ENCODE measurements around the gene PTPRA. TPM values are rescaled to one million over a fixed set of nuclear protein-coding genes. Genes with fewer than 3 reads are reported as not detected.
"Not testable (repeated sequence)": the region's sequence is repeated elsewhere in the genome, so short reads cannot be mapped to it uniquely, and the experiment has no call there.

The PTPRA gene
- 135 TPM for total RNA-seq

DNA sequence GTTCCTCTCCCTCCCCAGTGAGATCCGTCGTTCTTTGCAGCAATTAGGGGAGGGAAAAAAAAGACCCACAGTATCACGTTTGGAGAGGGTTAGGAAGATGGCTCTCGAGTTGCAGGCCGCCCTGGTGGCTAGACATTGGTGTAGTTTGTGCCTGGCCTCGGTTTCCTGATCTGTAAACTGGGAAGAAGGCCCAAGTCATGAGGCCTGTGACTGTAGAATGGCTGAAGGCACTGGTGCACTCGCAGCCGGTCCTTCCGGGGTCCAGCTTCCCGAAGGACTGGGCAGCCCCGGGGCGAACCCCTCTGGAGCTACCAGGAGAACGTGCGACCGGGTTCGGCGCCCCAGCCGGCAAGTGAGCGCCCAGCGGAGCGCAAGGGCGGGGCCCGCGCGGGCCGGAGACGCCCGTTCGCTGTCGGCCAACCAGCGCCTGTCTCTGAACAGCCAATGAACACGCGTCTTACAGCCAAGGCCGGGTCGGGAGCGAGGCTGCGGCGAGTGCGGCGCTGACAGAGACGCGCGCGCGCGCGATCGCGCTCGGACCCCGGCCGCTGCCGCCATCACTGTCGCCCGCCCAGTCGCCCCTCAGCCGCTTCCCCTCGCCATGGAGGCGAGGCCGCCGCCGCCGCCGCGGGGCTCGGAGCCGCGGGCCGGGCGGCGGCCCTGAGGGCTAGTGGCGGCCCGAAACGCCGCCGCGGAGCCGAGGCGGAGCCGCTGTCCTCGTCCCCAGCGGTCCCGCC lies at the start of gene PTPRA:
Gene PTPRA (plus strand): TSS at position 472 of the 737 bp plus-strand sequence. CDS start 90,797 bp downstream, outside the sequence.
- FAIRE-seq = no peak
- peak; percentile 93 to 96 for DNase-seq (ENCODE audit: low spot score in 2 of 2)

- no peak for FAIRE-seq
- DNase-seq (ENCODE audit: low spot score in 2 of 2) = no peak
These were observed 47.5 kb upstream of the PTPRA start for GRCh38 chr20:2825761-2826160.

DNA sequence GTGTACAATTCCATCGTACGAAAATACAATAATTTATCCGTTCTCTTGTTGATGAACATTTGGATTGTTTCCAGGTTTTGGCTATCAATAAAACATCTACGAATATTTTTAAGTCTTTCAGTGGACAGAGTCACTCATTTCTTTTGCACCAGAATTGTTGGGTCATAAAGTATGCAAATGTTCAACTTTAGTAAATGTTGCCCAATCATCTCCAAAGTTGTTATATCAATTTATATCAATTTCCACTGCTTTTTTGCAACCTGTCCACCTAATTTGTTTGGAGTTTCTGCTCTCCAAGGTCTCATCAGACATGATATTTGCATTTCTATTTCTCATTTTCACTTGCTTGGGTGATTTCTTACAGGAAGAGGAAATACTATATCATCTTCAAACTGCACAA lies 46.6 kb upstream of the PTPRA start:
- FAIRE-seq (no peak), DNase-seq (ENCODE audit: low spot score in 2 of 2) (no peak)

DNA sequence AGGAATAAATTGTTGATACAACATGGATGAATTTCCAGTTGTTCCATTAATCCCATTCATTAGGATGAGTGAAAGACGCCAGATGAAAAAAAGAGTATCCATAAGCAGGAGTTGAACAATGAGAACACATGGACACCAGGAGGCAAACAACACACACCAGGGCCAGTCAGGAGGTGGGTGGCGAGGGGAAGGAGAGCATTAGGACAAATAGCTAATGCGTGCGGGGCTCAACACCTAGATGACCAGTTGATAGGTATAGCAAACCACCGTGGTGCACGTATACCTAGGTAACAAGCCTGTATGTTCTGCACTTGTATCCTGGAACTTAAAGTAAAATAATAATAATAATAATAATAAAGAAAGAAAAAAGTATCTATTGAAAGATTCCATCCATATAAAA lies 43.9 kb upstream of the PTPRA start:
- no peak for FAIRE-seq

DNA sequence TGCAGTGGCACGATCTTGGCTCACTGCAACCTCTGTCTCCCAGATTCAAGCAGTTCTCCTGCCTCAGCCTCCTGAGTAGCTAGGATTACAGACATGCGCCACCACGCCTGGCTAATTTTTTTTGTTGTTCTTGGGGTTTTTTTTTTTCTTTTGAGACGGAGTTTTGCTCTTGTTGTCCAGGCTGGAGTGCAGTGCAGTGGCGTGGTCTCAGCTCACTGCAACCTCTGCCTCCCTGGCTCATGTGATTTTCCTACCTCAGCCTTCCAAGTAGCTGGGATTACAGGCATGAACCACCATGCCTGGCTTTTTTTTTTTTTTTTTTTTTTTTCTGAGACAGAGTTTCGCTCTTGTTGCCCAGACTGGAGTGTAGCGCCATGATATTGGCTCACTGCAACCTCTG lies 42.1 kb upstream of the PTPRA start:
- FAIRE-seq = not testable (repeated sequence)

More for the DNA sequence above, 43.9 kb upstream of the PTPRA start:
- DNase-seq (ENCODE audit: low spot score in 2 of 2) = no peak

GRCh38 chr20:2833761-2834160 lies 39.5 kb upstream of the PTPRA start:
- FAIRE-seq = no peak
- no peak for DNase-seq (ENCODE audit: low spot score in 2 of 2)

More for the DNA sequence above, 42.1 kb upstream of the PTPRA start:
- DNase-seq (ENCODE audit: low spot score in 2 of 2) = not testable (repeated sequence)

DNA sequence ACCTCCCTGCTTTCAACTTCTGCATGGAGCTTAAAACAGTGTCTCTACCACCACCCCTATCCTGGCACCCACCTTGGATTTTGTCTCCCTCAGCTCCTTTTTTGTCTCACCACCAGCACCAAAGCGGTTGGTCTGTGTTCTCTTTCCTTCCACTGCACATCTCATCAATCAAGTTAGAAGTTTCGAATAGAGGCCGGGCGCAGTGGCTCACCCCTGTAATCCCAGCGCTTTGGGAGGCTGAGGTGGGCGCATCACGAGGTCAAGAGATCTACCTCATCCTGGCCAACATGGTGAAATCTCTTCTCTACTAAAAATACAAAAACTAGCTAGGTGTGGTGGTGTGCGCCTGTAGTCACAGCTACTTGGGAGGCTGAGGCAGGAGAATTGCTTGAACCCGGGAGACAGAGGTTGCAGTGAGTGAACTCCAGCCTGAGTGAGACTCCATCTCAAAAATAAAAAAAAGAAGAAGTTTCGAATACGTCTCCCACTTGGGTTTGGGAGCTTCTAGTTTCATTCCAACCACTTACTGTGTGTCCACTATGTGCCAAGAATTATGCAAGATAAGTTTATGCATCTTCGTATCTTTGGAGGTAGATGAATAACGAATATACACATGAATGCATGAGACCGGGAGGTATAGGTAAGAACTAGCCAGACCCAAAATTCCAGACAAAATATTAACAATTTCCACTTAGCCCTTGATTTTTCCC lies 38.7 kb upstream of the PTPRA start:
- DNase-seq (ENCODE audit: low spot score in 2 of 2) (no peak), FAIRE-seq (no peak)

DNA sequence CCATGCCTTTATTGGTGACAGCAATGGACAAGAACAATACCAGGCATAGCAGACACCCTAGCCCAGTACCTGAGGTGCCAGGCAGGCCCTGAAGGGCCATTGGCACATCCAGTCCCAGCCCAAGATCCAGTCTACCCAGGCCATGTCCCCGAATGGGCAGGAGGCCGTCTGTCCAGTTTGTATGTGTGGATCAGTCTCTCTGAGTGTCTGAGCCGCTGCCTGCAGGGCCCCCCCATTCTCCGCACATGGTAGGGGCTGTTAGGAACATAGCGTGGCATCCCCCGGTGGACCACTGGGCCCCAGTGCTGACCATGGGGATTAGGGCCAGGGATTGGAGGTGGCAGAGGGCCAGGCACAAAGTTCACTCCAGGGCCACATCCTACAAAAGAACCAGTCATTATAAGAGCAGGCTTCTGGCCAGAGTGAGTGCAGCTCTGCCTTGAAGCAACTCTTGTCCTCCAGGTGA lies 37.9 kb upstream of the PTPRA start:
- no peak for FAIRE-seq
- DNase-seq (ENCODE audit: low spot score in 2 of 2) = no peak

GRCh38 chr20:2836035-2836434 lies 37.2 kb upstream of the PTPRA start:
- DNase-seq (ENCODE audit: low spot score in 2 of 2) (no peak), FAIRE-seq (no peak)

GRCh38 chr20:2837221-2837960 lies 35.9 kb upstream of the PTPRA start:
- FAIRE-seq = no peak

GRCh38 chr20:2838170-2838797 lies 35.0 kb upstream of the PTPRA start:
- FAIRE-seq (no peak), DNase-seq (ENCODE audit: low spot score in 2 of 2) (no peak)

More at GRCh38 chr20:2837221-2837960, 35.9 kb upstream of the PTPRA start:
- DNase-seq (ENCODE audit: low spot score in 2 of 2) = no peak

DNA sequence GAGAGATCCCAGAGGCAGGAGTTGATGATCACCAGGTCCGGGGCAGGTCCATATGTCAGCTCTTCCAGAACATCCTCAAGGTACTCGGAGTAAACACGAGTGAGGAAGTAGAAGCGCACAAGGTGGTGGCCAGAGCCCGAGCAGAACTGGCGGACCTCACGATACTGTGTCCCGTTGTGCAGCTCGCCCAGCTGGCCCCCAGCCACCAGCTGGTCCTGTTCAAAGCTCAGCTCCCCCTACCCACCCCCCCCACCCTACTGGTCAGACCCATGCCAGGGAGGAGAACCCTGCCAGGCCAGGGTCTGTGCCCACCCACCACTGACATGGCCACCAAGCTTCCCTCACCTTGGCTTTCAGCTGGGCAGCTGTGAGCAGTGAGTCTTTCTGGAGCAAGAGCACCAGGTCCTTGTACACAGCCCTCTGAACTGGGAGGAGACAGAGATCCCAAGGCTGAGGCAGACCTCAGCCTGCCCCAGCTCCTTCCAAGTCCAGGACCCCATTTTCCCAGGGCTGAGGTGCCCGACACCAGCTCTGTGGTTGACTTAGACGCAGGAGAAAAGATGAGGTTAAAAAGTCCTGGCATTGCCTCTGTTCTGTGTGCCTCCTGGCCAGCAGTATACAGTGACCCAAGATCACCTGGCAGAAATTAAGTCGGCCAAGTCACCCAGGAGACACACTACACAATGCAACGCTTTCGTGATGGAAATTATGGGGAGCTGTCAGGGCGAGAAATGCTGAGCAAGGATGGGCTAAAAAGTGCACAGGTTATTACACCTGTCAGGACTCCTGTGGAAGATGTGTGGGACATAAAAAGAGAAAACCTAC lies 34.2 kb upstream of the PTPRA start:
- peak in 1 of 2 donors; percentile 7 for DNase-seq (ENCODE audit: low spot score in 2 of 2)
- no peak for FAIRE-seq

DNA sequence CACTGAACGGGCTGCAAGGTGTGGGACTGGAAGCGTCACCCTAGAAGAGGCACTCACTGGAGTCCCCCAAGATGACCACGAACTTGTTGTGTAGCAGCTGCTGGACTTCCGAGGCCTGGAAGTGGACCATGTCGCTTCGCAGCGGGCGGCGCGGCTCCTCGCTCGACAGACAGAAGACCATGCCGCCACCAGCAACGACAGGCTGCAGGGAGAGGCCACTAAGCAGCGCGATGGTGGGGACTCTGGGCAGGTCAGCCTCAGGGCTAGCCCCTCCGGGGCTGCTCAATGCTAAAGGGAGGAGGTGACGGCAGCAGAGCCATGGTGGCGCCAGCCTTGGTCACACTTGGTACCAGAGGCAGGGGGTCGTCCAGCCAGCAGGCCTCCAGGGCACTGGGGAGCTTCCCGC lies 33.5 kb upstream of the PTPRA start:
- FAIRE-seq = no peak
- DNase-seq (ENCODE audit: low spot score in 2 of 2) = peak in 1 of 2 donors; percentile 22

- FAIRE-seq = no peak
These were observed 32.9 kb upstream of the PTPRA start, which contains the start of the genes PCED1A and VPS16 for GRCh38 chr20:2840138-2840966. Gene PCED1A, minus strand, starts transcription at chr20:2840655. Its CDS starts 743 bp downstream, at chr20:2839912. Gene VPS16, plus strand, starts transcription at chr20:2840745. Its CDS starts 30 bp downstream, at chr20:2840775.

GRCh38 chr20:2840967-2841531 lies 32.2 kb upstream of the PTPRA start:
- peak in 1 of 2 donors; percentile 62 for DNase-seq (ENCODE audit: low spot score in 2 of 2)

More at GRCh38 chr20:2840138-2840966, 32.9 kb upstream of the PTPRA start, which contains the start of the genes PCED1A and VPS16:
- DNase-seq (ENCODE audit: low spot score in 2 of 2) = peak; percentile 98 to 99

DNA sequence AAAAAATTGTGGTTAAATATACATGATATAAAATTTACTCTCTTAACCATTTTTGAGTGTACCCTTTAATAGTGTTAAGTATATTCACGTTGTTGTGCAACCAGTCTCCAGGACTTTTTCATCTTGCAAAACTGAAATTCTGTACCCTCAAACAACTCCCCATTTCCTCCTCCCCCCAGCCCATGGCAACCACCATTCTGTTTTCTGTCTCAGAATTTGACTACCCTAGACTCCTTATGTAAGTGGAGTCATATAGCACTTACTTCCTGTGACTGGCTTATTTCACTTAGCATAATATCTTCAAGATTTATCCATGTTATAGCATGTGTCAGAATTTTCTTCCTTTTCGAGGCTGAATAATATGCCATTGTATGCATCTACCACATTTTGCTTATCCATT lies 27.7 kb upstream of the PTPRA start:
- FAIRE-seq = no peak
- no peak for DNase-seq (ENCODE audit: low spot score in 2 of 2)

More at GRCh38 chr20:2840967-2841531, 32.2 kb upstream of the PTPRA start:
- no peak for FAIRE-seq

DNA sequence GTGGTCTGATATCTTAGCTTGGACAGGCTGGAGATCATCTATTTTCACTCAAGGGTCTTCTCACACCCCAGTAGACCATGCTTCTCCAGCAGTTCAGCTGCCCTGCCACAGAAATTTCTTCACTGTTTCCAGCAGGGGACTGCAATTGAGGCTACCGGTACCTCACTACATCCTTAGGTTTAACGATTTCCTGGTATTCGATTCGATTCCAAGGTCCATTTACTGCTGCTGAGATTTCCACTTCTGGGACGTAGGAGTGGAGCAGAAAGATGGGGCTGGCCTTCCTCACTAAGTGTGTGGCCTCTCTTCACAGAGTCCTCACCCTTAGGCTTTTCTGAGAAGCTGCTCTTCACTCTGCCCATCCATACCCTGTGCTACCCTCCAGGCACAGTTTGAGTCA lies 26.6 kb upstream of the PTPRA start:
- no peak for DNase-seq (ENCODE audit: low spot score in 2 of 2)
- no peak for FAIRE-seq

DNA sequence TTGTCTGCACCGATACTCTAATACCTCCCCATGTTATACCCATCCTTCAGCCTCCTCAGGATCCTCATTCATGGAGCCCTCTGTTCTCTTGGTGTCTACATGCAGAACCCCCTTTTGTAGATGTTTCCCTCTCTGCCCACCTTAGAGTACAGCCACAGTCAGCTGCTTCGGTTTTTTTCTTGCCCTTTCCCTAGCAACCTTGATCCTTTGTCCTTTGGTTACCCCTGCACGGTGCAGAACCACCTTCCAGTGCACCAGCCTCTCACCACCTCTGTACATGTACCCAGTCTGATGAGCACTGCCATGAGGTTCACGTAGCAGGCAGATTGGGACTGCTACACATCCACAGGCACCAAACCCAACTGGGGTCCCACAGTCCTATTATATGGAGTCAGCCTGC lies 25.5 kb upstream of the PTPRA start:
- FAIRE-seq = no peak
- no peak for DNase-seq (ENCODE audit: low spot score in 2 of 2)

Data from frontal cortex (tissue), 4 donors.